Middle frontal gyrus (tissue), 1 donor: Measurements from ENCODE around the gene PGM2L1.
"Not testable (repeated sequence)": the region's sequence is repeated elsewhere in the genome, so short reads cannot be mapped to it uniquely, and the experiment has no call there.

ENCODE experiments used
- DNase-seq: peaks from one replicate; pipeline ENCODE4 v3.0.0-alpha.2; 2015; ENCODE audit warnings: low spot score; ENCODE audit errors: extremely low spot score

PGM2L1 gene

DNA sequence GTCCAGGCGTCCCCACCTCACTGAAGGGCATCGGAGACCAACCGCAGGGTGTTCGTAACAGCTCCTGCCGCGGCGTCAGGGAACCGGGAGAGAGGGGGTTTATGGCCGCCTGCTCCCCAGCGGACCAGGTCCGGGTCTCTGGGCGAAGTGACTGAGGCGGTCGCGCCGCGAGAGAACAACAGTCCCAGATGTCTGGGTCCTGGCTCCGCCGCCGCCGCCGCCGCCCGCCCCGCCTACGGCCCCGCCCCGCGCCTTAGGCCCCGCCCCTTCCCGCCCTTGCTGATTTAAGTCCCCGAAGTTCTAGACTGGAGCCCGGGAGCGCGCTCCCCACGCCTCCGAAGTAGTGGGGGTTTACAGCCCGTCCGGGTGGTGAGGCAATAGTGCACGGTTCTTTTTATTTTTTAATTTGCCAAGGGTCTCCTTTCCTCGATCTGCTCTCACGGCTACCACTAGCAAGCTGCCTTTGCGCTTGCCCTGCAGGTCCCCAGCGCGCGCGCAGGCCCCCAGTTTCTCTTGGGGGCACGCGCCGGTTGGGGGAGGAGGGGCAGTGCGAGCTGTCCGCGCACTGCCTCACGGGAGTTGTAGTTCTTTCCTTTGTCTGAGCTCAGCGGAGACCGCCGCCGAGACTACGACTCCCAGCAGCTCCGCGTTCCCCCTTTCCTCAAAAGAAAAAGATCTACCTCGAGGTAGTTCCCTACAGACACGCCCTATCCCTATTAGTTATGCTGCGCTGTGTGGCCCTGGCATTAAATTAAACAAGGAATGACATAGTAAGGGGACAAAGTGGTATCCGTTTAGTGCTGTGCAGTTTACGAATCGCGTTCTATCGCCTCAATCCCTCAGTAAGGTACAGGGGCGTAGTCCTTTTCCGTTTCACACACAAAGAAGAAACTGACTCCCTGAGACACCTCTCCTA, at the start of gene PGM2L1:
PGM2L1 (minus strand) TSS at position 190 of the 916 bp plus-strand sequence. CDS start 272 bp downstream, outside the sequence.
- DNase-seq = peak; percentile 89

DNA sequence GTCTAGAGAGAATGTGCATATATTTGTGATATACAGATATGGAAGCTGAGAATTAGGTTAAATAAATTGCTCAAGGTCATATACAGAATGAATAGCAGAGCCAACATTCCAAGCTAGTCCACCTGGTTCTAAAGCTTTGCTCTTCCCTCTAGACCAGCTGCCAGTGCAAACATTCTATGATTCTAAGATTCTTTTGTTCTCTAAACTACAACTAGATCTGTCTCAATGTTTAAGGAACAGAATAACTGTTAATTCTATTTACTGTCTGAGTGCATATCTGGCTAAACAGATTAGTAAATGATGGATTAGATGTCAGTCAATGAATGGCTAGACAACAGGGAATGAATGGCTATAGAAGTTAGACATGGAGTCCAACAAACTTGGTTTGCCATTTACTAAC, 49.5 kb upstream of the PGM2L1 start:
- no peak for DNase-seq

DNA sequence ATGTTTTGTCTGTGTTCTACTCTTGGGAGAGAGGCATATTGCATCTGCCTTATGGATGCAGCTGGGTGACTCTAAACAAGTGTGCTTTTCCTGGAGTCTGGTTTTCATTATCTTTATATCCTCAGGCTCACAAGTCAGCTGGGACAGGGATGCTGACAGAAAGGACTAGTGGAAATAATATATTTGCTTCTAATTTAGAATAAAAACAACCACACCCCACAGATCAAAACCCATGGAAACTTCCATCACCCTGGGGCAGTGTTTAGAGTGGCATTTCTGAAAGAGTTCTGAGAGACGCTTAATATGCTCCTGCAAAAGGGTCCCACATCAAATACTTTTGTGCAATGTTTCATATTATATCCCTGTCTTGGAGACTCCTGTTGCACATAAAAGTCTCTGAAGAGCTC, 48.3 kb upstream of the PGM2L1 start:
- DNase-seq = no peak

DNA sequence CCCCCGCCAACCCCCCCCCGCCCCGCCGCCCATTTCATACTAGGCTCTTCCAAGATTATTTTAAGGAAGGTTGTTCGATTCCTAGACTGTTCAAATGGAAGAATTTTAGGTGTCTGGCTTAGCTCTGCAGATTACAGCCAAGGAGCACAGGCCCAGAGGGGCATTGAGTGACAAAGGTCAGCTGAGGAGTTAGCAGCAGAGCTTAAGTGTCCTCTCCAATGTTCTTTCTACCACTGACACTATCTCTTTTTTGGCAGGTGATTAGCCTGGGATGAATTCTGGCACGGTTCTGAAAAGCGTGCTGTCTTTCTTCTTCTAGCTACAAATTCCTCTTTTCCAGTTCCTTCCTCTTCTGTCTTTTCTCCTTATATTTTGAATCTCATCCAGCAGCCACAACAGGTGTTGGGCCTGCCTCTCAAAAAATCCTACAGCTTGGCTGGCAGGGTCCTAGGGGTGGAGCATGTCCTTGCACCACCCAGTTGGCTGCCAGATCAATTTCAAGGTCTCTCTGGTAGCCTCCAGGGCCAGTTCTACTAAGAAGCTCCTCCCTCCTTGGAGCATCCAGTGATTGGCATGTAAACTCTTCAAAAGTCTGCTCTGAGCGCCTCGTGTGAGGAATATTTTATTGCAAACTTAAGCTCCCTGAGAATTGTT, 46.1 kb upstream of the PGM2L1 start:
- DNase-seq = no peak

DNA sequence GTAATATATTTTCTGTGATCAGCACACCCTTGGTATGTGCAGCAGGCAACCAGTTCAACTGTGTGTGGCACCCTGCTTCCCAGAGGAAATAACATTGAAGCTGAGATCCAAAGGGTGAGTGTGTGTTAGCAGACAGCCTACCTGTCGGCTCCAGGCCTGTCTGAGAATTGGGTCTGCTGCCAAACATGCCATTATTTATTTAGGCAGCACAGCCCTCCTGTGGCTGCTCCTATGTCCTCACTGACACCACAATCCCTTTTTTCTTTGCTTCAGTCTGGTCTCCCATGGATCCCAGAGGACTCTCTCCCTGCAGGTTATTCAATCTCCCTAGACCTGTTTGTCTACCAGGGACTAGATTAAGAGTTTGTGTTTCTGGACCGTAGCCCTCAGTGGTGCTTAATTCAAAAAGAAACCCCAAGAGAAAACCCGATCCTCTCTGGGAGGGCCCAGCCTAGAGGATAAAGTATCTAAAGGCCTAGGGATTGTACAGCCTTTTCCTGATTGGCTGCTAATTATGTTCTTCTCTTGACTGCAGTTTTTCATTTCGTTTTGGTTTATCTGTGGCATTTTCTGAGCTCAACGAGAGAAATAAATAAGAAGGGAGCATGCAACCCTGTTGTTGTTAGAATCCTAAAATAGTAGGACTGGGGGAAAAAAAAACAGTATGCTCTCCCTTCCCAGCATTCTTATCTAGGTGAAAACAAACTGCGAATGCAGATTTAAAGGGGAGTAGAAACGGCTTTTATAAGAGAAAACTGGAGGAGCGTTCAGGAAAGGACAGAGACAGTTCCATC, 45.0 kb upstream of the PGM2L1 start:
- DNase-seq = no peak

DNA sequence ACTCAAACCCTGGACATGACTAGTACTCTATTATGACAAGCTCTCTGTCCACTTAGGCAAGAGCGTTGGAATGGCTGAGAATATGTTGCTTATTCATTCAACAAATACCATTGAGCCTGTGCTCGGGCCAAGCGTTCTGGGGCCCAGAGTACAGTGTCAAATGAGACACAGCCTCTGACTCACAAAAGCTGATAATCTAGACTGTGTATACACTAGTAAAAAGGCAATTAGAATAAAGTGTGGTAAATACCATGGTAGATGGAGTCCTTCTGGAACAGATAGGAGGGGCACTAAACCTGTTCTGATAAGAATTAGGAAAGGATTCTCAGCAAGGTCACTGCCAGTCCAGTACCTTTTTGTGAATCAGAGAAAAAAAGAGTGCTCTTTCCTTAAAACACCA, 44.4 kb upstream of the PGM2L1 start:
- no peak for DNase-seq

DNA sequence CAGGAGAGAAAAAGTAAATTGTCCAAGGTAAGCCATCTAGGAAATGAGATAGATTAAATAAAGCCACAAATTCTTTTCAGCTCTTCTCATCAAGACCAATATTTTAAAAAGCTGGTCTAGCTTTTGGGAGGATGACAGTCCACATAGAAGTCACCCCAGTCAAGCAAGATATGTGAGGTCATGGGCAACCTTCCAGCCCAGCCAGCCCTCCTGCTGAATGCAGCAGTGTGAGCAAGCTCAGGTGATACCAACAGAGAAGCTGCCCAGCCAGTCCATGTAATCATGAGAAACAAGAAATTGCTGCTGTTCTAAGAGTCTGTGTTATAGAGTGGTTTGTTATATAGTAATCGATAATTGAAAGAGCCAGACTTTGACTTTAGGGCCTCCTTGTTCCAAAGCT, 40.4 kb upstream of the PGM2L1 start:
- no peak for DNase-seq

DNA sequence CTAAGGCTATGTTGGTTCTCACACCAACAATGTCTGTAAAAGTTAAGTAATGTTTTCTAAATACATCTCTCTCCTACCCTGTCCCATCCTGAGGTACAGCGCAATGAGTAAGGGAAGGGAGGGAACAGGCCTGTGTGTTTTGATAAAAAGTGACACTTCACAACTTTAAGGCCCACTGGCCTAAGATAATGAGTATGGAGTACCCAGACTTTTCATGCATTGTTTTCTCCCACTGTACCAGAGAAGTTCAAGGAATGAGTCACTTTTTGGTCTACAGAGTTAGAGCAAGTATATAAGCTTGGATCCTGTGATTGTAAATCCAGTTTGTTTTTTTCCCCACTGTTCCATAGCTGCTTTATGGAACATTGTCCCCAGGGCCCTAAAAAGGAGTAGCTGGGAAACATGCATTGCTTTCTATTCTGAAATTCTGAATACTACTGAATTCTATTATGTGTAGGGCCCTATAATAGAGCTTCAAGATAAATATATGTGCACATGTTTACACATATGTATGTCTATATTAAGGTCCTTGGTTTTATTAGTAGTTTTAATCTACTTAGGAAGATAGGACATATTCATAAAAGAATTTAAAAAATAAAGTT, 39.3 kb upstream of the PGM2L1 start:
- DNase-seq = no peak

DNA sequence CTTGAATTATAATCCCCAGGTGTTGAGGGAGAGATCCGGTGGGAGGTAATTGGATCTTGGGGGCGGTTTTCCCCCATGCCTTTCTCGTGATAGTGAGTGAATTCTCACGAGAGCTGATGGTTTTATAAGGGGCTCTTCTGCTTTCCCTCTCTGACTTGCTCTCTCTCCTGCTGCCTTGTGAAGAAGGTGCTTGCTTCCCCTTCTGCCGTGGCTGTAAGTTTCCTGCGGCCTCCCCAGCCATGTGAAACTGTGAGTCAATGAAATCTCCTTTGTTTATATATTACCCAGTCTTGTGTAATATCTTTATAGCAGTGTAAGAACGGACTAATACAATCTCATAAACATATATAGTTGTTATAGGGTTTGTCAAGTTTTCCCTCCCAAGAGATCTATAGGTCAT, 36.3 kb upstream of the PGM2L1 start:
- DNase-seq = no peak

DNA sequence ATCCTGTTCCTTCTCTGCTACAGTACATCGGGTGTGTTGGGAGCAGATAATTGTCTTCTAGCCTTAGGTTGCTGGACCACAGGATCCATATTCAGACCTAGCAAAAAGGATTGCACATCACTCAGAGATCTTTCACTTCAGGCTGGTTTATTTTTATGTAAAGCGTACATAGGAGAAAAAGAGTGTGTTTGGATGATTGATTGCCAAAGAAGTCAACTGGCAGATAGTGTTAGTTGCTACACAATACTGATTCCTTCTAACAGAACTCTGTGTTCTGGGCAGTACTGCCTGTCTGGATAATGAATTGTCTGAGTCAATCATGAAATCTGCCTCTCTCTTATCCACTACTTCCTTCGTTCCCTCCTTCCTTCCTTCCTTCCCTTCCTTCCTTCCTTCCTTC, 31.0 kb upstream of the PGM2L1 start:
- no peak for DNase-seq

DNA sequence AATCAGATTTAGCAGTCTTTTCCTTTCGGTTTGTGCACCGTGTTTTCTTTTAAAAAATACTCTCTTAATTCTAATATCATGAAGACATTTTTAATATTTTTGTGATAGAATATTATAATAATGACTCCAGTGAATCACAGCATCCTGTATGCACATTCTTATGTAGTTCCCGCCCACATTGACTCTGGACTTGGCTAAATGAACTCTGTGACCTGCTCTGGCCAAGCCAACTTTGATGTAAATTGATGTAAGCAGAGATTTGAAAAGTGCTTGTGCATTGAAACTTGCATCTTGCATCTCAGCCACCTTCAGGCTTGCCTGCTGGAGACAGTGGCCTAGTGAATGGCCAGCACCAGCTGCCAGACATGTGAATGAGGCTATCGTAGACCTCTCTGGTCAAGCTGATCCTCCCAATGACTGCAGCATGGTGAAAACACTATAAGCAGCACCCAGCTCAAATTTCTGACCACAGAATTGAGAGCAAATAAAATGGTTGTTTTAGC, 29.2 kb upstream of the PGM2L1 start:
- no peak for DNase-seq

DNA sequence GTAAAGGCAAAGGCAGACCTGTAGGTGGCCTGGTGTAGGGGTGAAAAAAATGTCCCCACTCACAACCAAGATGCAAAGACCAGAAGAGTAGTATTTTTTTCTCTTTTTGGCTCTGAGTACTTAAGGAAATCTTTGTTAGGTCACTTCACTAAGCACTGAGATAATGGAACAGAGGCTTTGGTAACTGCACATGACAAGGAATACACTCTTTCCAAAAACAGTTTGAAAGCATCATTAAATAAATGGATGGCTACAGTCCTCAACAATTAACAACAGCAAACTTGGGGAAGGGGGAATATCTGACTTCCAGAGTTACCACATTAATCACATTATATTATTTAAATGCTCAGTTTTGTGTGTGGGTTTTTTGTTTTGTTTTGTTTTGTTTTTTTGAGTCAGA, 26.9 kb upstream of the PGM2L1 start:
- no peak for DNase-seq

DNA sequence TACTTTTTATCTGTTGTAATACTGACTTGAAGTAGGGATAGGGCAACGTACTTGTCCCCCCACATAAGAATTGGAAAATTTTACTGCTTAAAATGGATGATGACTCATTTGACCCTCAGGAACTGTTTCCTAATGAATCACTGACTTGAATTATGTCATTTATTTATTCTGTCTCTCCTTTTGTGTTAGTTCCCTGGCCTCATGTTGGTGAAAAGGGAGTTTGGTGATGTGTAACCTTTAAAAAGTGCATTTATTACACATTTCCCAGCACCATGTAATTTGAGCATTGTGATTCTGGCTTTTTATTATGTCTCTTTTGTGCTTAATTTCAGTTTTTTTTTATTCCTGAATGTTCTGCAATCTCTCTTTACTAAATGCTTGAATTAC, 20.3 kb upstream of the PGM2L1 start:
- DNase-seq = no peak

DNA sequence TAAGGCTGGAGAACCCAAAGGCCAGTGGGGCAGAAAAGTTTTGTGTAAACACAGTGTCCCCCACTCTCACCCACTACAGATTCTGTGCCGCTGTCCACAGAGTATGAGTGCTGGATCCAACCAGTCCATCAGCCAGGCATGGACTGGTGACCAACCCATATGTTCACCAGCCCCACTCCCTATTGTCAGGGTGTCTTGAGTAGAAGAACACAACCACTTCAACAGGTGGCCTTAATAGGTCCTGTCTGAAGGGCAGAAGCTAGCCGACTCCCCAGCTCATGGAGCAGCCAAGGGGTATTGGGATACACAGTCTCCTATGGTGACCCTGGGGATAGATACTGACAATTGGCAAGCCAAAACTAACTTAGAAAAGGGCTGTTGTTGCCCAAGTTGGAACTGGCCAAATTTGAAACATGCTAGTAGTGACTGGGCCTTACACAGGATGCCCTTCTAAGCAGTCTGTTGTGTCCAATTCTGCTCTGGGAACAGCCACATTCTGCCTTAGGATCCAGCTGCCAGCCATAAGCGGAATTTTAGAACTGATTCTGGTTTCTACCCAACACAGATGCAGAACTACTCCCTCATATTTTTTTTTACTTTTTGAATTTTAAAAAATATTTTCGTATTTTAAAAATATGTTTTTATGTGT, 19.8 kb upstream of the PGM2L1 start:
- DNase-seq = no peak

DNA sequence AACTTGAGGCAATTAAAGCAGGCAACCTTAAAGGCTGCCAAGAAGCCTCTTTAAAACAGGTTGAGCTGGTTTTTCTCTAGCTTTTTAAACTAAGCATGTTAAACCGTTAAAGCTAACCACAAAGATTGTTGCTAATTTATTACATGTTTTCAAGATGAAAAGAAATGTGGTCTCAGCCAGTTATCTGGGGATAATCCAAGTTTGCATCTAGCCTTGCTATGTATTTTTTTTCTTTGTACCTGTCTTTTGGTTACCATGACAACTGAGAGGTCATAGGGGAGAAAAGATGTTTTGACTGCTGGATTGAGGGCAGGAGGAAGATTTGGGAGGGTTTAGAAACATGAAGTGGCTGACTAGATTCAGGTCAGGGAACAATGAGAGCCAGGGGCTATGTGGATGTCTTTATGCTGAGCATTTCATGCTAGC, 19.2 kb upstream of the PGM2L1 start:
- DNase-seq = no peak

DNA sequence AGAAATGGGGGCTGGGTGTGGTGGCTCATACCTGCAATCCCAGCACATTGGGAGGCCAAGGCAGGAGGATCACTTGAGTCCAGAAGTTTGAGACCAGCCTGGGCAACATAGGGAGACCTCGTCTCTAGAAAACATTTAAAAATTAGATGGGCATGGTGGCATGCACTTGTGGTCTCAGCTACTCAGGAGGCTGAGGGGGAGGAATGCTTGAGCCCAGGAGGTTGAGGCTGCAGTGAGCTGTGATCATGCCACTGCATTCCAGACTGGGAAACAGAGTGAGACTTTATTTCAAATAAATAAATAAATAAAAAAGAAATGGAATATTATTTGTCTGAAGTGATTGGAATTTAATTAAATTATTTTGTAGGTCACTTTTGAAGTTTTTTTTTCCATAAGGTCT, 18.7 kb upstream of the PGM2L1 start:
- DNase-seq = not testable (repeated sequence)

DNA sequence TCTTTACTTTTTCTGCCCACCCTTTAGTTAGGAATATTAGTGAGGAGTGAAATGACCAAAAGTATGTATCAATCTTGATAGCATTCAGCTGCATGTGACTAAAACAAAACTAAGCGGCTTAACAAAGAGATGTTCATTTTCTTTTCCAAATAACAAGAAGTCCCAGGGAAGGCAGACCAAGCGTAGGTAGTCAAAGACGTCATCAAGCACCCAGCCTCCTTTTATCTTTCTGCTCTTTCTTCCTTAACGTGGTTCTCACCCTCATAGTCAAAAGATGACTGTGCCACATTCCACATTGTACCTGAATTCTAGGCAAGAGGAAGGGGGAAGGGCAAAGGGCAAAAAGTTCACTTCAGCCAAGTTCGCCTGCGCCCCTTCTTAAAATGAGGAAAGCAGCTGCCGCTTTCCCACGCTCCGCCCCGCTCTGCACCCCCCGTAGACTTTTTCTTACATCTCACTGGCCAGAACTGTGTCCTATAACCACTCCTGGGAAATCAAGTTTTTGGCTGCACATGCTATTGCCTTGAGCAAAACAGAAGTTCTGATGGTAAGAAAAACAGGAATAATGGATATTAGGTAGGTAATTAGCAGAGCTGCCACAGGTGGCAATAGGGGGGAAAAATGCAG, 14.6 kb upstream of the PGM2L1 start:
- no peak for DNase-seq

DNA sequence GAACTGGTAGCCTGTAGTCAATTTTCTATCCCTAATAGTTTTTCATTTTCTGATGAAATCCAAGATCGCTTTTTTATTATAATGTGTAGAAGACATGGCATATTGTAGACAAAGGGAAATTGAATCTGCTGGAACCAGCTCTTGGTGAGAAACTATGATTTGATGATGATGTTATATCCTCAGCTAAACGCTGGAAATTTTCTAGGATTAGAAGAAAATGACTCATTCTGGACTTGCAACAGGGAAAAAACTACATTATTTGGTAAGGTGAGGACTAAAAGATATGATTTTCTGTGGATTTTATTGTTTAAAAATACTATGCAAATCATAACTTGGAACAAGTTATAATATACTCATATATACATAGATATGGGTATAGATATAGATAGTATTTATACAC, 14.1 kb upstream of the PGM2L1 start:
- DNase-seq = no peak

DNA sequence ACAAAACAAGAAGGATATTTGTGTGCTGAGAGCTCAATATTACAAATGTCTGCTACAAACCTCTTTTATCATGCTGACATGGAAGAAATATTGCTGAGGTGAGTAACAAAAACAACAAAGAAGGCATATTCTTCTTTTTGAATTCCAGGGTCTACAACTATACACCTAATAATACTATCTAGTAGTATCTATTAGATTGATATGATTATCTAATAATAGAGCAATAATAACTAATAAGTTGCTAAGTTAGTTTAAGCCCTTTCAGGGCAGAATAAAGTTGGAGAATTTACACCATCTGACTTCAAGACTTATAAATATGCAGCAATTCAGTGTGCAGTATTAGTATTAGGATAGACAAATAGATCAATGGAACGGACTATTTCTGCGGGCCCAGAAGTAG, 11.4 kb upstream of the PGM2L1 start:
- DNase-seq = no peak

DNA sequence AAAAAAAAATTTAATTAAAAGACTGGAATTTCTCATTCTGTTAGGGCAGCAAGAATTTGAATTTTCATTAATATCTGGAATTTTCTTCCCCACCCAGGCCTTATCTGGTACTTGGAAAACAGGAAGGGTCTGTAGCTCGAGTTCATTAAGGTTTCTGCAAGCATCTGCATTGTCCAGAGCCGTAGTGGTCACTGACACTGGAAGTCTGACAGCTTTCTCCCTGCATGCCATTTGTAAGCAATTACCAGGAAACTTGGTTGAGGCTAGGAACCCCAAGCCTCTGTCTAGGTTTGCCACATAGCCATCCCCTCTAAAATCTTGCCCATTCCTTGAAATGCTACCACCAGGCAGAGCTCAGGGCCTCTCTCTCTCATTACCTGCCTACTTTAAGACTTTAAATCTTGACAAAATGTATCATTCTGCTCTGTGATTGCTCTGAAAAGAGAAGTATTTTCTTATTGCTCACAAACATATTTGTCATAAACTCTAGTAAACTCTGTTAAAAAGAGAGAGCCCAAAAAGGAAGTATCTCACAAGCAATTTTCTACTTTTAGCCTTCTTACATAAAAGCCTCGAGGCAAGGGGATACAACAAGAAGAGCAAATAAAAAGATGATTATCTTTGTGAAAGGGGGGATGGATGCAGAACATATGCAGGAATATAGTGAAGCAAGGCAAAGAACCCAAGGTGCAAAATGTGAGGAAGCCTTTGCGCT, 5.5 kb upstream of the PGM2L1 start:
- DNase-seq = no peak
